GM10266 (cell line): ENCODE measurements around the gene BMP4.

Experiments used
- DNase-seq: peaks from one replicate; pipeline ENCODE4 v3.0.0; 2012; ENCODE audit errors: extremely low spot score
- CTCF ChIP-seq: IDR thresholded peaks from 2 replicates; pipeline ENCODE4 v1.5.1; 2012; ENCODE audit warnings: mild to moderate bottlenecking, low read depth; ENCODE audit not compliant: control insufficient read depth, insufficient read depth; ENCODE audit errors: missing control alignments

BMP4 gene

GRCh38 chr14:53979113-53979681 is 22.6 kb upstream of the BMP4 start:
- TF ChIP-seq CTCF = no peak
- DNase-seq = no peak

DNA sequence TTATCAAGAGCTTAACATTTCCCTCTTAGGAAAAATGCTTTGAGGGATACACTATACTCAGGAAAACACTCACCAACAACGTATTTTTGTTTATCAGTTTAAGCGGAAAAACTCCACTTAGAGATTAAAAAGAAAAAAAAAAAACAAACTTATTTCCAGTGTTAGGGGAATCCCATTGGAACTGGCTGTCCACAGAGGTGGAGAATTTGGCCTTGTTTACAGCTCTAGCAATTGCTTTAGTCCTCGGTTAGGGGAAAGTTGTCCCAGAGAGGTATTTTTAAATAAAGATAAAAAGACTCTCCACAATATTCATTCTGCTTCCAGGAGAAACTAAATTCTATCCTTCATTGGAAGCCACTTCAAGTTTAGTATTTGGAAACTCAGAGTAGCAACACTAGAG is 21.6 kb upstream of the BMP4 start:
- TF ChIP-seq CTCF = no peak
- DNase-seq = no peak

GRCh38 chr14:53975444-53975843 is 18.8 kb upstream of the BMP4 start:
- DNase-seq = no peak
- TF ChIP-seq CTCF = no peak

GRCh38 chr14:53971521-53971920 is 14.9 kb upstream of the BMP4 start:
- DNase-seq = no peak
- no peak for TF ChIP-seq CTCF

DNA sequence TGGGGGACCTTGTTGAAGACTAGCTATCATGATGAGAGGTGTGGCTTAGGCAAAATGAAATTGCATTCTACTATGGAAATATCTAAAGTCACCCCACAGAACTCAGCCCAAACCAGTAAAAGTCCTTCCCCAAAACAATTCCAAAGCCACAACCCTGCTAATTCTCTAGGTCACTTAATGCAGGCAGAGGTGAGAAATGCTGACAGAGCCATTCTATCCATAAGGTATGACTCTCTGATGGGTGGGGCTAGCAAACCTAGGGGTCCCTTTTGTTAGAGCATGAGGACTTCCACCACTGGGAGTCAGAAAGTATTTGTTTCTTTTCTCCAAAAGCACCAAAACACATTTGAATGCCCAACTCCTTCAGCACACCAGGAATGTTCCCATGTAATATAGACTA is 12.7 kb upstream of the BMP4 start:
- TF ChIP-seq CTCF = no peak

DNA sequence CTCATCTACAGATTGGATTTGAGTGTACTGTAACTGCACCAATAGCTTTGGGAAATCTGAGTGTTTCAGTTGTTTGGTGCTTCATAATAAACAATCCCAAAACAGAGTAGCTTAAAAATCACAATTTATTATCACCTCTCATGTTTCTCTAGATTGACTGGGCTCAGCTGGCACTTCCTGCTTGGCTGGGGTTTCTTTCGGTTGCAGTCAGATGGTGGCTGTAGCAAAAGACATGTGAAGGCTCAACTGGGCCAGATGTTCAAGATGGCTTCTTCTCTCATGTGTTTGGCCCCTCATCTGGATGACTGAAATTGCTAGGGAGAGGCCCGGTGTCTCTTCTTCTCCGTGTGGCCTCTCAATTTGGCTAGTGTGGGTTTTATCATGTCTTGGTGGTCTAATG is 12.1 kb upstream of the BMP4 start:
- no peak for DNase-seq
- TF ChIP-seq CTCF = no peak

More for the DNA sequence above, 12.7 kb upstream of the BMP4 start:
- no peak for DNase-seq

DNA sequence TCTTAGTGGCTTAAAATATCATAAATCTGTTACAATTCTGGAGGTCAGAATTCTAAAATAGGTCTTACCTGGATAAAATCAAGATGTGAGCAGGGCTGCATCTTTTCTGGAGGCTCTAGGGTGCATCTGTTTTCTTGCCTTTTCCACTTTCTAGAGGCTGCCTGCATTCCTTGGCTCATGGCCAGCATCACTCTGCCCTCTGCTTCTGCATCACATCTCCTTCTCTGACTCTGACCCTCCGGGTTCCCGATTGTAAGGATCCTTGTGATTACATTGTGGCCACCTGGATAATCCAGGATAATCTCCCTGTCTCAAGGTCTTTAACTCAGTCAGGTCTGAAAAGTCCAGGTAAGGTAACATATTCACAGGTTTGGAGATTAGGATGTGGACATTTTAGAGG is 11.0 kb upstream of the BMP4 start:
- TF ChIP-seq CTCF = no peak

More for the DNA sequence above, 11.0 kb upstream of the BMP4 start:
- DNase-seq = no peak
